Tibial nerve (tissue), 3 donors: ENCODE measurements around the gene MRPL51.

Source experiments
- CTCF ChIP-seq, 5 experiments: fragments of 200-600 bp in 3 of 5; fragments of 450-650 bp in 2 of 5; sonication (generic) in 3 of 5; IDR thresholded peaks; one replicate each; pipeline ENCODE4 v1.5.1; 2016 to 2019; ENCODE audit warnings: antibody characterized with exemption in 5 of 5, mild to moderate bottlenecking in 3 of 5, moderate library complexity in 2 of 5
- POLR2A ChIP-seq, 2 donors: fragments of 450-650 bp; IDR thresholded peaks; one replicate each; pipeline ENCODE4 v1.6.1; 2017; ENCODE audit warnings: antibody characterized with exemption in 2 of 2, mild to moderate bottlenecking in 2 of 2, moderate library complexity in 2 of 2

- TF ChIP-seq CTCF (IDR thresholded peaks at IDR 0.05), result no peak
- no peak for TF ChIP-seq POLR2A (IDR thresholded peaks at IDR 0.05)
Measured at GRCh38 chr12:6500466-6500865, 7.4 kb upstream of the MRPL51 start.
